Posterior cingulate gyrus (tissue), 11 donors: ENCODE measurements around the gene CUEDC1.
A peak's percentile ranks its signal among the peaks of the same experiment; 100 is the strongest.
"Not testable (repeated sequence)": the region's sequence is repeated elsewhere in the genome, so short reads cannot be mapped to it uniquely, and the experiment has no call there.

ENCODE experiments used
- DNase-seq, 10 donors: peaks; one replicate each; pipeline versions ENCODE4 v3.0.0 to v3.0.0-alpha.2; 2020 to 2021; ENCODE audit warnings: mixed read lengths in 3 of 10
- intact Hi-C: fragments of 100-400 bp; cut with DNase I; formaldehyde crosslinking; loops from one replicate; pipeline ENCODE4 v1.15.1; 2023

The CUEDC1 gene

GRCh38 chr17:57986841-57987580 lies 31.8 kb upstream of the CUEDC1 start:
- intact Hi-C loops, result loop anchor here (5.0 kb wide), 2 partner anchors 35 to 95 kb away; no protein-coding TSS in a partner anchor

GRCh38 chr17:57985675-57985974 lies 30.4 kb upstream of the CUEDC1 start:
- no peak for DNase-seq
- intact Hi-C loops, result loop anchor here (5.0 kb wide), 2 partner anchors 33 to 93 kb away; no protein-coding TSS in a partner anchor

More at GRCh38 chr17:57986841-57987580, 31.8 kb upstream of the CUEDC1 start:
- peak in 3 of 10 donors; percentile 16 to 89 (median 56) for DNase-seq

- intact Hi-C loops, result loop anchor here (5.0 kb wide), 2 partner anchors 33 to 93 kb away; no protein-coding TSS in a partner anchor
- DNase-seq, result no peak
Measured at GRCh38 chr17:57984936-57985674, 29.9 kb upstream of the CUEDC1 start.

GRCh38 chr17:57984261-57984890 lies 29.2 kb upstream of the CUEDC1 start:
- intact Hi-C loops, result no loop called here
- no peak for DNase-seq

GRCh38 chr17:57983446-57983845 lies 28.2 kb upstream of the CUEDC1 start:
- intact Hi-C loops, result no loop called here
- DNase-seq, result no peak

- intact Hi-C loops, result no loop called here
- no peak for DNase-seq
Measured at GRCh38 chr17:57982452-57983170, 27.4 kb upstream of the CUEDC1 start.

- no peak for DNase-seq
- intact Hi-C loops, result no loop called here
Measured at GRCh38 chr17:57980522-57980921, 25.3 kb upstream of the CUEDC1 start.

GRCh38 chr17:57979076-57979475 lies 23.9 kb upstream of the CUEDC1 start:
- no peak for DNase-seq
- intact Hi-C loops, result no loop called here

GRCh38 chr17:57976594-57976993 lies 21.4 kb upstream of the CUEDC1 start:
- intact Hi-C loops, result no loop called here
- DNase-seq, result no peak

- no peak for DNase-seq
- intact Hi-C loops, result no loop called here
Measured at GRCh38 chr17:57975044-57975443, 19.8 kb upstream of the CUEDC1 start.

GRCh38 chr17:57974053-57974824 lies 19.0 kb upstream of the CUEDC1 start:
- intact Hi-C loops, DNase-seq: not testable (repeated sequence)

- DNase-seq, result peak in 1 of 10 donors; percentile 41
Measured at GRCh38 chr17:57972151-57972550, 16.9 kb upstream of the CUEDC1 start.

GRCh38 chr17:57971572-57971971 lies 16.4 kb upstream of the CUEDC1 start:
- intact Hi-C loops, result no loop called here
- no peak for DNase-seq

More at GRCh38 chr17:57972151-57972550, 16.9 kb upstream of the CUEDC1 start:
- intact Hi-C loops, result no loop called here

- intact Hi-C loops, result no loop called here
- no peak for DNase-seq
Measured at GRCh38 chr17:57970710-57971109, 15.5 kb upstream of the CUEDC1 start.

GRCh38 chr17:57968456-57968855 lies 13.2 kb upstream of the CUEDC1 start:
- intact Hi-C loops, result no loop called here
- DNase-seq, result no peak

- no peak for DNase-seq
Measured at GRCh38 chr17:57966875-57967274, 11.7 kb upstream of the CUEDC1 start.

GRCh38 chr17:57966246-57966645 lies 11.0 kb upstream of the CUEDC1 start:
- intact Hi-C loops, result no loop called here
- no peak for DNase-seq

More at GRCh38 chr17:57966875-57967274, 11.7 kb upstream of the CUEDC1 start:
- intact Hi-C loops, result no loop called here

GRCh38 chr17:57965521-57966160 lies 10.4 kb upstream of the CUEDC1 start:
- DNase-seq, result no peak

GRCh38 chr17:57963149-57963511 lies 7.9 kb upstream of the CUEDC1 start:
- intact Hi-C loops, result no loop called here

More at GRCh38 chr17:57965521-57966160, 10.4 kb upstream of the CUEDC1 start:
- intact Hi-C loops, result no loop called here

More at GRCh38 chr17:57963149-57963511, 7.9 kb upstream of the CUEDC1 start:
- DNase-seq, result no peak
